WERI-Rb-1 (cell line): ENCODE results near the gene TMEM14C.
"Not testable (repeated sequence)": the region's sequence is repeated elsewhere in the genome, so short reads cannot be mapped to it uniquely, and the experiment has no call there.

ENCODE experiments used
- DNase-seq: peaks from one replicate; pipeline ENCODE4 v3.0.0-alpha.2; 2020
- H3K27ac ChIP-seq: fragments of 250-450 bp; sonication (Bioruptor Pico); 2 replicates; pipeline ENCODE4 v1.5.1; 2020; ENCODE audit warnings: mild to moderate bottlenecking, moderate library complexity
- H3K27me3 ChIP-seq: fragments of 250-450 bp; sonication (Bioruptor Pico); 2 replicates; pipeline ENCODE4 v1.5.1; 2021; ENCODE audit warnings: mild to moderate bottlenecking, low read depth, moderate library complexity; ENCODE audit not compliant: insufficient read depth, severe bottlenecking
- H3K36me3 ChIP-seq: fragments of 250-450 bp; sonication (Bioruptor Pico); 2 replicates; pipeline ENCODE4 v1.5.1; 2020; ENCODE audit warnings: mild to moderate bottlenecking, moderate library complexity
- H3K4me3 ChIP-seq: 2 replicates; pipeline ENCODE4 v1.5.1; 2011; ENCODE audit warnings: low read depth, mild to moderate bottlenecking, control low read depth, low read length
- H3K9me3 ChIP-seq: fragments of 250-450 bp; sonication (Bioruptor Pico); 2 replicates; pipeline ENCODE4 v1.5.1; 2021; ENCODE audit warnings: mild to moderate bottlenecking, moderate library complexity; ENCODE audit not compliant: severe bottlenecking
- CTCF ChIP-seq: IDR thresholded peaks from 2 replicates; pipeline ENCODE4 v1.5.1; 2011; ENCODE audit warnings: low read depth, mild to moderate bottlenecking, control low read depth, inconsistent platforms, low read length

TMEM14C gene

DNA sequence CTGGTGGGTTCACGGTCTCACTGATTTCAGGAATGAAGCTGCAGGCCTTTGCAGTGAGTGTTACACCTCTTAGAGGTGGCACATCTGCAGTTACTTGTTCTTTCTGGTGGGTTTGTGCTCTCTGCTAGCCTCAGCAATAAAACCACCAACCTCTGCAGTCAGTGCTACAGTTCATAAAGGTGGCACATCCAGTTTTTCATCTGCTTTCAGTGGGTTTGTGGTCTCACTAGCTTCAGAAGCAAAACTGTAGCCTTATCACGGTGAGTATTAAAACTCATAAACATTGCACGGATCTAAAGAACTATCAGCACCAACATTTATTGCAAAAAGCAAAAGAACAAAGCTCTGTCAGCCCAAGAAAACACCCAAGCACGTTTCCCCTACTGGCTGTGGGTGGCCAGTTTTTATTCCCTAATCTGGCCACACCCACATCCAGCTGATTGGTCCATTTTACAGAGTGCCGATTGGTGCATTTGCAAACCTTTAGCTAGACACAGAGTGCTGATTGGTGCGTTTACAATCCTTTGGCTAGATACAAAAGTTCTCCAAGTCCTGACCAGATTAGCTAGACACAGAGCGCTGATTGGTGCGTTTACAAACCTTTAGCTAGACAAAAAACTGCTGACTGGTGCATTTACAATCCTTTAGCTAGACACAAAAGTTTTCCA, 3.4 kb upstream of the TMEM14C start:
- Histone ChIP-seq H3K36me3 (peaks cover 7% of the 10 kb centered on the region), H3K27me3 (no peaks in the 10 kb centered on the region), H3K27ac (peak overlapping the region; percentile 65), H3K9me3 (peaks cover 31% of the 10 kb centered on the region), H3K4me3 (no peak overlapping the region)
- TF ChIP-seq CTCF, result no peak
- no peak for DNase-seq

- H3K27ac ChIP-seq, result peak overlapping the region; percentile 65; the same call in 1 of the 2 replicates
- DNase-seq, result no peak
- H3K4me3 ChIP-seq, result no peak overlapping the region
Observed at GRCh38 chr6:10719964-10720264, 3.0 kb upstream of the TMEM14C start.

GRCh38 chr6:10720265-10720959, 2.5 kb upstream of the TMEM14C start:
- H3K4me3 ChIP-seq, result no peak overlapping the region
- no peak overlapping the region for H3K27ac ChIP-seq
- peaks cover 12% of the 10 kb centered on the region for H3K36me3 ChIP-seq
- H3K27me3 ChIP-seq, result no peaks in the 10 kb centered on the region
- peaks cover 31% of the 10 kb centered on the region for H3K9me3 ChIP-seq
- no peak for DNase-seq
- TF ChIP-seq CTCF, result no peak

More at GRCh38 chr6:10719964-10720264, 3.0 kb upstream of the TMEM14C start:
- H3K36me3 ChIP-seq, result peaks cover 11% of the 10 kb centered on the region
- no peaks in the 10 kb centered on the region for H3K27me3 ChIP-seq
- no peak for TF ChIP-seq CTCF
- peaks cover 31% of the 10 kb centered on the region for H3K9me3 ChIP-seq

DNA sequence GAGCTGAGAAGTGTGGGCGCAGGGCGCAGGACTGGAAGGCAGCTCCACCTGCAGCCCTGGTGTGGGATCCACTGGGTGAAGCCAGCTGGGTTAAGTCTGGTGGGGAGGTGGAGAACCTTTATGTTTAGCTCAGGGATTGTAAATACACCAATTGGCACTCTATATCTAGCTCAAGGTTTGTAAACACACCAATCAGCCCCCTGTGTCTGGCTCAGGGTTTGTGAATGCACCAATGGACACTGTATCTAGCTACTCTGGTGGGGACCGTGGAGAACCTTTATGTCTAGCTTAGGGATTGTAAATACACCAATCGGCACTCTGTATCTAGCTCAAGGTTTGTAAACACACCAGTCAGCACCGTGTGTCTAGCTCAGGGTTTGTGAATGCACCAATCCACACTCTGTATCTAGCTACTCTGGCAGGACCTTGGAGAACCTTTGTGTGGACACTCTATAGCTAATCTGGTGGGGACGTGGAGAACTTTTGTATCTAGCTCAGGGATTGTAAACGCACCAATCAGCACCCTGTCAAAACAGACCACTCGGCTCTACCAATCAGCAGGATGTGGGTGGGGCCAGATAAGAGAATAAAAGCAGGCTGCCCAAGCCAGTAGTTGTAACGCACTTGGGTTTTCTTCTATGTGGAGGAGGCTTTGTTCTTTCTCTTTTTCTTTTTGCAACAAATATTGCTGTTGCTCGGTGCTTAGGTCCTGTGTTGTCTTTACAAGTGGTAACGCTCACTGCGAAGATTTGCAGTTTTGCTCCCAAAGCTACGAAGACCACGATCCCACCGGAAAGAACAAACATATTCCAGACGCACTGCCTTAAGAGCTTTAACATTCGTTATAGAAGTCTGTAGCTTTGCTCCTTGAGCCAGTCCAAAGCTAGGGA, 1.7 kb upstream of the TMEM14C start:
- H3K27ac ChIP-seq, DNase-seq, H3K27me3 ChIP-seq, H3K4me3 ChIP-seq: not testable (repeated sequence)
- peaks cover 31% of the 10 kb centered on the region for H3K9me3 ChIP-seq
- H3K36me3 ChIP-seq, result peaks cover 20% of the 10 kb centered on the region

DNA sequence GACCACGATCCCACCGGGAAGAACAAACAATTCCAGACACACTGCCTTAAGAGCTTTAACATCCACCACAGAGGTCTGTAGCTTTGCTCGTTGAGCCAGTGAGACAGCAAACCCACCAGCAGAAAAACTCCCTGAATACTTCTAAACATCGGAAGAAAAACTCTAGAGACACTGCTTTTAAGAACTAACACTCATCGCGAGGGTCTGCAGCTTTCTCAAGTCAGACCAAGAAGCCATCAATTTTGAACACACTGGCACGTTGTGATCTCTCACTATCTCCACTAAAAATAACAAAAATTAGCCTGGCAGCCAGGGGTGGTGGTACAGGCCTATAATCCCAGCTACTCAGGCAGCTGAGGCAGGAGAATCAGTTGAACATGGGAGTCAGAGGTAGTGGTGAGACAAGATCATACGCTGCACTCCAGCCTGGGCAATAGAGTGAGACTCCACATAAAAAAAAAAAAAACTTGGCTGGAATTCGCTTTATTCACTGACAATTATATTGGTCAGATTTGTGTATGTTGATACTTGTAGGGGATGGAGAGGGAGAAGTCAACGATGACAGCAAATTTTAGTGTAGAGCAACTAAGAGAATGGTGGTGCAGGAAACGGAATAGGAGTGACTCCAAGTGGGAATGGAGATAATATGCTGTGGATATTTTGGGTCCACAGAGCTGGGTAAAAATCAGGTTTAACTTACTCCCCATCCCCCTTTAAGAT, 860 bp upstream of the TMEM14C start:
- Histone ChIP-seq H3K36me3 (peaks cover 26% of the 10 kb centered on the region), H3K27me3 (no peaks in the 10 kb centered on the region), H3K27ac (peak overlapping the region; percentile 88), H3K4me3 (peak overlapping the region; percentile 68), H3K9me3 (peaks cover 30% of the 10 kb centered on the region)
- DNase-seq, result no peak
- no peak for TF ChIP-seq CTCF

DNA sequence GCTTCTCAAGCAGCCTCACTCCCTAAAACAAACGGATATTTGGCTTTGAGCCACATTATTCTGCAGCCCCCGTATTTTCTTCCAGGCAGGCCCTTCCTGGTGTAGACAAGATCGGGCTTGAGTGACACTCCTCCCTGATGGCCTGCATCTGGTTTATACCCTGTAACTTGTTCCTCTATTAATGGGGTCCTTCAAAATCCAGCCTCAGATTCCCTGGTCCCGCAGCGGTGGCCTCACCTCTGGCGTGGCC, 375 bp upstream of the TMEM14C start:
- no peak for DNase-seq
- H3K9me3 ChIP-seq, result peaks cover 25% of the 10 kb centered on the region
- no peak for TF ChIP-seq CTCF
- peaks cover 31% of the 10 kb centered on the region for H3K36me3 ChIP-seq
- peak overlapping the region; percentile 88 for H3K27ac ChIP-seq
- H3K27me3 ChIP-seq, result no peaks in the 10 kb centered on the region
- peak overlapping the region; percentile 68 for H3K4me3 ChIP-seq
